GM18499 (cell line): ENCODE measurements around the gene SCAMP1.
"Not testable (repeated sequence)": the region's sequence is repeated elsewhere in the genome, so short reads cannot be mapped to it uniquely, and the experiment has no call there.

Experiments used
- ATAC-seq: cut with Tn5 transposase; IDR thresholded peaks from one replicate; pipeline ENCODE4 v1.9.1; 2021; ENCODE audit warnings: moderate number of reproducible peaks; ENCODE audit not compliant: insufficient read depth, unreplicated experiment

SCAMP1 gene, protein sequence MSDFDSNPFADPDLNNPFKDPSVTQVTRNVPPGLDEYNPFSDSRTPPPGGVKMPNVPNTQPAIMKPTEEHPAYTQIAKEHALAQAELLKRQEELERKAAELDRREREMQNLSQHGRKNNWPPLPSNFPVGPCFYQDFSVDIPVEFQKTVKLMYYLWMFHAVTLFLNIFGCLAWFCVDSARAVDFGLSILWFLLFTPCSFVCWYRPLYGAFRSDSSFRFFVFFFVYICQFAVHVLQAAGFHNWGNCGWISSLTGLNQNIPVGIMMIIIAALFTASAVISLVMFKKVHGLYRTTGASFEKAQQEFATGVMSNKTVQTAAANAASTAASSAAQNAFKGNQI

GRCh38 chr5:78359831-78360673, at the start of gene SCAMP1:
Gene SCAMP1 (plus strand): TSS chr5:78360617. CDS start chr5:78360672, 55 bp downstream.
- ATAC-seq, result peak; percentile 41

DNA sequence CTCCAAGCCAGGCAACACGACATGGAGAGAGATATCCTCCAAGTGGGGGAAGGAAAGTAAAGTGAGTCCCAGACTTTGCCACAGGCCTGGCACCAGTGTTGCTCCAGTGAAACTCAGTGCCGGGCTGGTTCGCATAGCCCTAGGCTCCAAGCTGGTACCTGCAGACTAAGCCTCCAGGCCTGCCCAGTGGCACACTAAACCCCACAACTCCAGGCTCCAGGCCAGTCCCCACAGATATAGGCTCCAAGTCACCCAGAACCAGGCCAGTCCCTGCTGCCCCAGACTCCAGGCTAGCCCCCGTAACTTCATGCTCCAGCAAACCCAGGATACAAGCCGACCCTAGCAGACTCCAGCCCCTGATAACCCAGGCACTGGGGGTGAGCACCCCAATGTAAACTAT, 42.9 kb upstream of the SCAMP1 start:
- no peak for ATAC-seq

GRCh38 chr5:78318337-78318736, 42.1 kb upstream of the SCAMP1 start:
- no peak for ATAC-seq

DNA sequence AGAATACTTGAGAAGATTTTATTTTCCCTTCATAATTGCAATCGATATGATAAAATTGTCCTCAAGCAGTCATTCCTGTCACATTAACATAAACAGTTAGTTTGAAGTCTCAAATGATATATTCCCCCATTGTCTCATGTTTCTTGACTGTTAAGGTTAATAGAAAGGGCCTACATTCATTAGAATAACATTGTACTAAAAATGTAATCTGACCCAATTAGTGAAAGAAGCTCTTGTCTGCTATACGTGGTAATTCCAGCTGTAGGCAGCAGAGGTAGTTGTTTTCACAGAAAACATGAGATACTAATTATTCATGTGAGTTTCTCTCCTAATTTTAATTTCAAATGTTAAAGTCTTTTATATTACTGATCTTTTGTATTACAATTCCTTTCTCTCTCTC, 40.0 kb upstream of the SCAMP1 start:
- no peak for ATAC-seq

DNA sequence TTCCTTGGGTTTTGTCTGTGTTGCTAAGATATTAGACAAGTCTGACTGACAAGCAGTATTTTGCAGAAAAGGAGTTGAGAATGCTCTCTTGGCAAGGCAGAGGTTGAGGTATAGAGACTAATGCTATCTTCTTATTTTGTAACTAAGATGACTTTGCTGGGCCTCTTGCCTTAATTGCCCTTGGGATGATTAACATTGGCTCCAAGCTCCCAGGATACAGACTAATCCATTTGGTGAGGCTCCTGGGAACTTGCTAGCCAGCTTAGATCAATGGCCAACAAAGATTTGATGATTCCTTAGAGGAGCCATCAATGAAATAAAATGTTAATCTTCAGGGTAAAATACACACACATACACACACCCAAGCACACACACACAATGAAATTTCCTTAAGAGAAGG, 37.2 kb upstream of the SCAMP1 start:
- no peak for ATAC-seq

DNA sequence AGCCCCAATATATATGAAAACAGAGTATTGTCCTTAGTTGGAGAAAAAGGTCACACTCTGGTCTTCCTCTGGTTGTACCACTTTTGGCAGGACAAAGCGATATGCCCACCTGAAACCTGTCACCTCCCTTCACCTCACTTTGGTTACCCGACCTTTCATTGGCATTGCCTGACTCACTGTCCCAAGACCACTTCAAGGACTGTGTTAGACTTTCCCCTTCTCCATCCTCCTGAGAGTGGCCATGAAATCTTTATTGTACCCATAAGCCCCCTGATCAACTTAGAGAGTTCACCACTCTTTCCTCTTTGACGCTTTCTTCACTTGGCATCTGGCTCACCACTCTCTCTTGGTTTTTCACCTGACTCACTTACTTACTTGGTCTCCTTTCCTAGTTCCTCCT, 33.5 kb upstream of the SCAMP1 start:
- ATAC-seq, result no peak

DNA sequence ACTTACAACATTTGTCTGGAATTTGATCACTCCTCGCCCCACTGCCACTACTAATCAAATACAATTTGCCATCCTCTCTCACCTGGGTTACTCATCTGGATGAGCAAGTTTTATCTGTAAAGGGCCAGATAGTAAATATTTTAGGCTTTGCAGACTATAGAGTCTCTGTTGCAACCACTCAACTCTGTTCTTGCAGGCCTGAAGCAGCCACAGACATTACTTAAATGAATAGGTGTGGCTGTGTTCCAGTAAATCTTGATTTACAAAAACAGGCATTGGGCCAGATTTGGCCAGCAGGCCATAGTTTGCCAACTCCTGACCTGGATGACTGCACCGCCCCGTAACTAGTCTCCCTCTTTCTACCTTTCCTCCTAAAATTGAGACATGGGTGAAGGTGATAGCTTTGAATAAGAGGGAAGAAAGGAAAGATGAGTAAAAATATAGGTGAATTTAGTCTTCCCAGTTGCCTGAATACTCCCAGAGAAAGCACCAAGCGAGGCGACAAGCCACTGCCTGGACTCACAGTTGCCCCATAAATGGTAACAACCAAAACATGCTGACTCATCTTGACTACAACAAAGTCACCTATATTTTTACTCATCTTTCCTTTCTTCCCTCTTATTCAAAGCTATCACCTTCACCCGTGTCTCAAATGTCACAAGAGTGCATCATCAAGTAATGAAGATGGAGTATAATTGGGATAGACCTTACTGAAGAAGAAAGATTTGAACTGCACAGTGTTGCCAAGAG, 32.5 kb upstream of the SCAMP1 start:
- ATAC-seq, result no peak

GRCh38 chr5:78328585-78329173, 31.7 kb upstream of the SCAMP1 start:
- ATAC-seq, result no peak

- no peak for ATAC-seq
Observed at GRCh38 chr5:78331523-78332080, 28.8 kb upstream of the SCAMP1 start.

DNA sequence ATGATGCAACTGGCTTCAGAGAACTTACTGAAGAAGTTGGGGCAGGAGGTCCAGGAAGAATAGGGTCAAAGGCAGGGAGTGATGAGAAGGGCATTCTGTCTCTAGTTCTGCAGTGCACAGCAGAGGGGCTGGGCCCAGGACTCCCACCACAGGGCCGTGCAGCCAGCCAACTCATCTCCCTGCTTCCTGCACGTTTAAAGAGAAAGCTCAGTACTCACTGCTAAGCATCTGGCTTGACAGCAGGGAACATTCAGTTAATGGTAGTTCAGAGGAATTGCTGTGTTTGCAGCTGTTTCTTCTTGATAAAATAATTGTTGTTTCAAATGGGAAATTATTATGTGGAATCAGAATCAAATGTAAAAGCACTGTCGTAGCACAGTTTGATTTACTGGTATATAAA, 25.6 kb upstream of the SCAMP1 start:
- ATAC-seq, result no peak

DNA sequence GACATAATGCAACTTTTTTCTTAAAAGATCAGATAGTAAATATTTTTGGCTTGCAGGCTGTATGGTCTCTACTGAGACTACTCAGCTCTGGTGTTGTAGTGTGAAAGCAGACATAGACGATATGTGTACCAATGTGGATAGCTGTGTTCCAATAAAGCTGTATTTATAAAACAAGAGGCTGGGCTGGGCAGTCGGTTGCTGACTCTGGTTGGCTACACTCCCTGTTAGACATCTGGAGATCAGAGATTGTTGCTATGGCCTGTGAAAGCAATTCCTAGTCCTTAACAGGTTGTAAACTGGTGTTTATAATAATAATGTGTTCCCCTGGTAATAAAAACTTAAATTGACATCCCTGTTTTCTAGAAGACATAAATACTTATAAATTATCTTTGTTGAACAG, 24.4 kb upstream of the SCAMP1 start:
- ATAC-seq, result no peak

GRCh38 chr5:78336698-78337097, 23.7 kb upstream of the SCAMP1 start:
- no peak for ATAC-seq

DNA sequence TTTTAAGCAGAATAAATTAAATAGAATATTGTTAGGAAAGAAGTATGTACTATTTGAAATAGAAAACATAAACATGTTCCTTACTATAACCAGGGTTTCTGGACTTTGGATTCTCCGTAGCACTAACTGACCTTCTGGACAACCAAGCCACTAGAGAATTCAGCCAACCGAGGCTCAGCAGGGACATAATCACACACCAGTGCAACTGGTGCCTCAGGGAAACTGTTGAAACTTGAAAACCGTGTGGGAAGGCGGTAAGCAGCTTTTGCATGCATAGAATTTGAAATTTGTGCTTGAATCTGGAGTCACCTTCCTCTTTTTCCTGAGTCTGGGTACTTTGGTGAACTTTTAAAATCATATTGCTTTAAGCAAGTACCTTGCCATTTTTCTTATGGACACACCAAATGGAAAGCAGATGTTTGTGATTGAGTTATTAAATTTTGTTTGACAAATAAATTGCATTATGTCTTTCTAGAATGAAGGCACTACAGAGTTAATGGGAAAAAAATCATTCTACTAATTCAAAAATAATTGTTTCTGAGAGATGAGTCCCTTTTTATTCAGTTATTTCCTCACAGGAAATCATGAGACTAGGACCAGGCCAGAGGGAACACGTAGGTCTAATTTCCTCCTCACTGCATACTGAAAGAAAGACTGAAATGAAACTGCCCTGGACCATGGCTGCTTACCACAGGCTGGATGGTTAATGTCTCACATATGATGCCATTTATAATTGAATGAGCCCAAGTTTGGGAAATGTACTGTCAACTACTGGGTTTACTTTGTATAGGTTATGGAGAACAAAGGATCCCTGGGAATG, 20.6 kb upstream of the SCAMP1 start:
- no peak for ATAC-seq

- no peak for ATAC-seq
Observed at GRCh38 chr5:78341440-78341839, 19.0 kb upstream of the SCAMP1 start.

DNA sequence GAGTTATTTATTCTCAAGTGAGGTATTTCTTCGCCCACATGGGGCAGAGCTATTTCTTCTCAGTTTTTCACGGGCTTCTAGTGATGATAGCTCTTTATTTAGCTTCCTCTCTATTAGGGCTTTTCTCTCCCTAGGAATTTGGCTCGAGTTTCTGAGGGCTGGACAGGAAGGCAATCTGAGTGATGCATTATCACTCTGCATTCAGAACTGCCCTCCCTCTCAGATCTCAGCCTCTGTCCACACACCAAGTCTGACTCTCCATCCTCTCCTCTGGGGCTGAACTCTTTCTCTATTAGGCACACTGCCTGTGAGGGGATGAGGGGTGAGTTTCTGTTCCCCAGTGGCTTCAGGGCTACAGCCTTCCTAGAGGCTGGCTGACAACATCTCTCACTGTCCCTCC, 14.9 kb upstream of the SCAMP1 start:
- ATAC-seq, result no peak

DNA sequence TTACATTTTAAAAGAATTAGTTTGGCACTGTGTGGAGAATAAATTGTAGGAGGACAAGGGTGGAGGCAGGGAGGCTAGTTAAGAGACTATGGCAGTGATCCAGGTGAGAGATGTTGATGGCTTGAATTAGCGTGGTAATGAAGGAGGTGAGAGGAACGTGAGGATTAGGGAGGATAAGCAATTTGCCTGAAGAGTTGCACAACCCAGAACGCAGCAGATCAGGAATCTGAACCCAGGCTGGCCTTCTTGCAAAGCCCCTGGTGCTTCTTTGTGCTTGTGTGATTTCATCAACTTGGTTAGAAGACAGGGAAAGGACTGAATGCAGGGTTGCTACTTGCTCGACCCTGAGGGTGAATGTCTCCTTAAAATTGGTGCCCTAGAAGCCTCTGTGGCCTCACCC, 6.9 kb upstream of the SCAMP1 start:
- ATAC-seq, result no peak

DNA sequence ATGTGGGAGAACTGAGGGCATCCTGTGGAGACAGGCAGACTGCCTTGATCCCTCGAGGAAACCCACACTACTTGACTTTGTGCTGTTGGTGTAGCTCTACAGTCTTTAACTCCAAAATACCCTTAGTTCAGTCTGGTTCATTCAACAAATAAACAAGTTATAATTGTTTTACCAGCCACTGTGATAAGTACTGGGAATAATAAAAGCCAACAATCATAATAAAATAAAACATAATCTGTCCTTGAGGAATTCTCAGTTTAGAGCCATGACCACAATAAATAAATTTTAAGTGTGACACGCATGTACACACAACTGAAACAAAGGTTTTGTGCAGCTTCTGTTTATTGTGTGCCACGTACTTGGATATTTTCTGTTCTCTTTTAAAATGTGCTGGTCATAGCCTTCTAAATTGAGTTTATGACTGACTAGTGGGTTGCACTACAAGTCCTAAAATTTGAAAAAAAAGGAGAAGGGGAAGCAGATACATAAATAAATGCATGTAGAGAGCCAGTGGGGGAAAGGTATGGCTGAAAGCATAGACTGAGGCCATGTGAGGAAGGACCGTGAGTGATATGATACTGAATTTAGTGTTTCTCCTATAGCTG, 6.2 kb upstream of the SCAMP1 start:
- no peak for ATAC-seq

DNA sequence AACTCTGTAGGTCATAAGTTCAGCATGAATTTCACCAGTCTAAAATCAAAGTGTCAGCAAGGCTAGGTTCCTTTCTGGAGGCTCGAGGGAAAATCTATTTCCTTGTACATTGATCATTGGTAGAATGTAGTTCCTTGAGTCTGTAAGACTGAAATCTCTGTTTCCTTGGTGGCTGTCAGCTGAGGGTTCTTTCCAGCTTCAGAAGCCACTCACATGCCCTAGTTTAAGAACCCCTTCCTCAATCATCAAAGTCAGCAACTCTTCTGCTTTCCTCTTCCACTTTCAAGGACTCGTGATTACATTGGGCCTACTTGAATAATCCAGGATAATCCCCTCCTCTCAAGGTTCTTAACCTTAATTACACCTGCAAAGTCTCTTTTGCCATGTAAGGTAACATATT, 4.9 kb upstream of the SCAMP1 start:
- ATAC-seq, result no peak

- ATAC-seq, result not testable (repeated sequence)
Observed at GRCh38 chr5:78359455-78359830, 974 bp upstream of the SCAMP1 start.
